Brain microvascular endothelial cell (primary cell): ENCODE results near the gene CDK2.

ENCODE experiments used
- DNase-seq: peaks from one replicate; pipeline ENCODE4 v3.0.0-alpha.2; 2020
- H3K27ac ChIP-seq: fragments of 250-450 bp; sonication (Bioruptor Pico); 2 replicates; pipeline ENCODE4 v1.5.1; 2020; ENCODE audit warnings: mild to moderate bottlenecking, moderate library complexity
- H3K27me3 ChIP-seq: fragments of 250-450 bp; sonication (Bioruptor Pico); replicated peaks from 2 replicates; pipeline ENCODE4 v1.5.1; 2020; ENCODE audit warnings: mild to moderate bottlenecking
- H3K36me3 ChIP-seq: fragments of 250-450 bp; sonication (Bioruptor Pico); replicated peaks from 2 replicates; pipeline ENCODE4 v1.5.1; 2020; ENCODE audit warnings: mild to moderate bottlenecking
- H3K4me3 ChIP-seq: 2 replicates; pipeline ENCODE4 v1.5.1; 2011; ENCODE audit warnings: low read depth, mild to moderate bottlenecking, control low read depth, low read length, moderate library complexity
- in situ Hi-C: cut with HindIII; loops from 2 replicates; pipeline ENCODE4 v1.10.0; 2017; ENCODE audit warnings: low sequenced_read_pairs, low pct_ligation_motif_present
- TF ChIP-seq, protein P1 (sequence below): IDR thresholded peaks from 2 replicates; pipeline ENCODE4 v1.5.1; 2011; ENCODE audit warnings: low read depth, mild to moderate bottlenecking, moderate library complexity, low read length, control low read depth, inconsistent platforms; ENCODE audit errors: missing control alignments

Gene CDK2

DNA sequence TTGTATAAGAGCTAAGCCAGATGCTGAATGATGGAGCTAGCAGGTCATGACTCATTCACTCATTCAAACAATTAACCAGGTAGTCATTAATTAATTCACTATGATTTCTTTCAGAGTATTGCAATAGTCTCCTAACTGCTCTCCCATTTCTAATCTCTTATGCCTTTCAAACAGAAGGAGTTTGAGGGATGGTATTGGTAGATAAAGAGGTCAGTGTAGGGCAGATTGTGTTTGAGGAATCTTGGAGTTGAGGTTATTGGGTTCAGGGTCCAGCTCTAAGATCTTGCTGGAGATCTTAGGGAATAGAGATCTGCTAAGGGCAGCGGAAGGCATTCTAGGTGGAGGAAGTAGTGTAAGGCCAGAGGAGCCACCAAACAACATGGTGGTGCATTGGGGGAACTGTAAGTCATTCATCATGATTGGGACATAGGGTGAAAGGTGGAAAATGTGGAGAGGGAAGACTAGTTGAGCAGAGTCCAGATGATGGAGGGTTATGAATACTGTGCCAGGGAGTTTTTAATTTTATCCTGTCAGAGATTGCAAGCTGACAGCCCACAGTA lies 24.0 kb upstream of the CDK2 start:
- no peak overlapping the region for H3K27ac ChIP-seq
- DNase-seq = no peak
- in situ Hi-C loops = no loop called here
- H3K36me3 ChIP-seq = peaks cover 26% of the 10 kb centered on the region
- H3K4me3 ChIP-seq = no peak overlapping the region
- TF ChIP-seq, protein P1, sequence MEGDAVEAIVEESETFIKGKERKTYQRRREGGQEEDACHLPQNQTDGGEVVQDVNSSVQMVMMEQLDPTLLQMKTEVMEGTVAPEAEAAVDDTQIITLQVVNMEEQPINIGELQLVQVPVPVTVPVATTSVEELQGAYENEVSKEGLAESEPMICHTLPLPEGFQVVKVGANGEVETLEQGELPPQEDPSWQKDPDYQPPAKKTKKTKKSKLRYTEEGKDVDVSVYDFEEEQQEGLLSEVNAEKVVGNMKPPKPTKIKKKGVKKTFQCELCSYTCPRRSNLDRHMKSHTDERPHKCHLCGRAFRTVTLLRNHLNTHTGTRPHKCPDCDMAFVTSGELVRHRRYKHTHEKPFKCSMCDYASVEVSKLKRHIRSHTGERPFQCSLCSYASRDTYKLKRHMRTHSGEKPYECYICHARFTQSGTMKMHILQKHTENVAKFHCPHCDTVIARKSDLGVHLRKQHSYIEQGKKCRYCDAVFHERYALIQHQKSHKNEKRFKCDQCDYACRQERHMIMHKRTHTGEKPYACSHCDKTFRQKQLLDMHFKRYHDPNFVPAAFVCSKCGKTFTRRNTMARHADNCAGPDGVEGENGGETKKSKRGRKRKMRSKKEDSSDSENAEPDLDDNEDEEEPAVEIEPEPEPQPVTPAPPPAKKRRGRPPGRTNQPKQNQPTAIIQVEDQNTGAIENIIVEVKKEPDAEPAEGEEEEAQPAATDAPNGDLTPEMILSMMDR = no peak
- no peaks in the 10 kb centered on the region for H3K27me3 ChIP-seq

DNA sequence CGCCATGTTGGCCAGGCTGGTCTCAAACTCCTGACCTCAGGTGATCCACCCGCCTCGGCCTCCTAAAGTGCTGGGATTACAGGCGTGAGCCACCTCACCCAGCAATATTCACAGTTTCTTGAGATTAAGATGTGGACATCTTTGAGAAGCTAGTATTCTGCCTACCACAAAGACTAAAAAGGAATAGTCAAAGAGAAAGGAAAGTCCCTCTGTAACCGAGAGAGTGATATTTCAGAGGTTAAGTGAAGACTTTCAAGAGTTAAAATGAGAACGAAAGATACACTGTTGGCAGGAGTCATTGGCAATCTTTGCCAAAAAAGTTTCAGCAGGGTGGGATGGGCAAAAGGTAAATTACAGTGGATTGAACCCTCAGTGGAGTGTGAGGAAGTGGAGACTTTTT lies 20.1 kb upstream of the CDK2 start:
- DNase-seq = no peak
- TF ChIP-seq, protein P1 = no peak
- Histone ChIP-seq H3K27ac (no peak overlapping the region), H3K4me3 (no peak overlapping the region), H3K36me3 (peaks cover 30% of the 10 kb centered on the region), H3K27me3 (no peaks in the 10 kb centered on the region)
- in situ Hi-C loops = no loop called here

DNA sequence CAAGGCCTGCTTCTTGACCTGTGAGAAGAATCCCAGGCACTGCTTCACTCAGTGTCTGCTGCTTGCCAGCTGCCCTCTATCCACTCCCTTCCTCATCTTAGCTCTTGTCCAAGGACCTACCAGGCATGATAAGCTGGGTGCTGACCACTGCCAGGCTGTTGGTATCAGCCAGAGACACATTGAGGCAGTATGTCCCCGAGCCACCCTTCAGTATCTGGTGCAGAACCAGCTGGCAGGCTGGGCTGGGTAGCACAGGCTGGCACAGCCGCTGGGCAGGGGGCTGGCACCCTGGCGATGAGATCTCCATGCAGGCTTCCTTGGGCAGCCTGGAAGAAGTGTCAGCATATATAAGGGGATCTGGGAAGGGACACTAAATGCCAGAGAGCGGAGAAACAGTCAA lies 11.3 kb upstream of the CDK2 start:
- in situ Hi-C loops = loop anchor here (10.0 kb wide), 1 partner anchor 201 kb away; no protein-coding TSS in a partner anchor
- TF ChIP-seq, protein P1 = no peak
- no peaks in the 10 kb centered on the region for H3K27me3 ChIP-seq
- H3K27ac ChIP-seq = no peak overlapping the region
- DNase-seq = no peak
- H3K36me3 ChIP-seq = peaks cover 25% of the 10 kb centered on the region
- H3K4me3 ChIP-seq = no peak overlapping the region

DNA sequence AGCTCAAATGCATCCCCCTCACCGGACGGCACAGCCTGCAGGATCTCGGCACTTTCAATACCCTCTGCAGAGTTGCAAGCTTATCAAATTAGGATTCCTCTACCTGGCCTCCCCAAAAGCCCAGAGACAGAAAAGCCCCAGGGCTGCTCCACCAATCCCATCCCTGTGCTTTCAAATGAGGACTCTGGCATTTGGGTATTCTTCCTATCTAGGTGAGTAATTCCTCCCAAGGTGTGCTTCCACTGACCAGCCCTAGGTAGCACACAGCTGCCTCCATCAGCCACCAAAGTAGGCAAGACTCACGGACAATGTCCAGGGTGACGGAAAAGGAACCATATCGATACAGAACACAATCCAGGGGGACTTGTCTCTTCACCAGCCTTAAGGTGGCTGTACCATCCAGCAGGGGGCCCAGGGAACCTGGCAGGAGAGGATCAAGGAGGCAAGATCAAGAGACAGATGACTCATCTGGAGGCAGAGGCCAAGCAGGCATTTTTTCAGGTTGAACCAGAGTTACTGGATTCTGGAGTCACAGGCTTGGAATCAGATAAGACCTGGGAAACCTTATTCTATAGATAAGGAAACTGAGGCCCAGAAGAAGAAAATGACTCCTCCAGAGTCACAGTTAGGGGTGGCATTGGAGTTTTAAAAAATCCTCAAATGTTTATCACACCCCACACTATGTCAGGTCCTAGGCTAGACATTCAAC lies 10.7 kb upstream of the CDK2 start:
- H3K27me3 ChIP-seq = no peaks in the 10 kb centered on the region
- TF ChIP-seq, protein P1 = peak; percentile 66
- H3K27ac ChIP-seq = no peak overlapping the region
- in situ Hi-C loops = loop anchor here (10.0 kb wide), 1 partner anchor 201 kb away; no protein-coding TSS in a partner anchor
- H3K4me3 ChIP-seq = no peak overlapping the region
- DNase-seq = peak; percentile 47
- peaks cover 25% of the 10 kb centered on the region for H3K36me3 ChIP-seq

DNA sequence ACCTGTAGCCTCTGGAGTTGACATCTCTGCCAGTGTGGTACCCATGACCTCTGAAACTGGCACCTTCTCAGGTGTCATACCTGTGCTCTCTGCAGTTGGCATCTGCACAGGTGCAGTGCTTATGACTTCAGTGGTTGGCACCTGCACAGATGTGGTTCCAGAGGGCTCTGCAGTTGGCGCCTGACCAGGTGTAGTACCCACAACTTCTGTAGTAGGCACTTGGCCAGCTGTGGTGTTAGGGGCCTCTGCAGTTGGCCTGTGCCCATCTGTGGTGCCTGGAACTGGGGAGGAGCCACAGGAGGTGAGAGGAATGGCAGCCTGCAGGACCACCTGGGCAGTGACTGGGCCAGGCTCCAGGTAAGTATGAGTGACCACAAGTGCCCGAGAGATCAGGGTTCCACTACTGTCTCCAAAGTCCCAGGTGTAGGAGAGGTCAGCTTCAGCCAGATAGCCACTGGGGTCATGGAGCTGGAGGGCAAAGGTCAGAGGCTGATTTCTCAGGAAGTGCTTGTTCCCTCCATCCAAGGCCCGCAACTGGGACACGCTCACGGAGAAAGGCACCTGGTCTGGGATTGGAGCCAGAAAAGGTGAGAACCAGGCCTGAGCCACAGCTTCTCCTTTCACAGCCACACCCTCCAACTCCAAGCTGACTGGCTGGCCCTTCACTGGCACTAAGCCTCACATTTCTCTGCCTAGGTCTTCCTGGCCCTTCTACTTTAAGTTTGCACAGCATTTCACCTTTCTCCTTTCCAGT lies 9.3 kb upstream of the CDK2 start:
- no peak overlapping the region for H3K27ac ChIP-seq

More for the DNA sequence above, 9.3 kb upstream of the CDK2 start:
- no peak overlapping the region for H3K4me3 ChIP-seq
- no peaks in the 10 kb centered on the region for H3K27me3 ChIP-seq
- TF ChIP-seq, protein P1 = no peak
- in situ Hi-C loops = loop anchor here (10.0 kb wide), 1 partner anchor 202 kb away; no protein-coding TSS in a partner anchor
- DNase-seq = no peak
- peaks cover 12% of the 10 kb centered on the region for H3K36me3 ChIP-seq
